ENCODE data around the gene CDC42BPA. TPM values are rescaled to one million over a fixed set of nuclear protein-coding genes. Genes with fewer than 3 reads are reported as not detected.
"Not testable (repeated sequence)": the region's sequence is repeated elsewhere in the genome, so short reads cannot be mapped to it uniquely, and the experiment has no call there.

CDC42BPA gene
- total and polyA plus RNA-seq, 12 donors, result 7.4 to 73.8 (median 37.2) TPM

DNA sequence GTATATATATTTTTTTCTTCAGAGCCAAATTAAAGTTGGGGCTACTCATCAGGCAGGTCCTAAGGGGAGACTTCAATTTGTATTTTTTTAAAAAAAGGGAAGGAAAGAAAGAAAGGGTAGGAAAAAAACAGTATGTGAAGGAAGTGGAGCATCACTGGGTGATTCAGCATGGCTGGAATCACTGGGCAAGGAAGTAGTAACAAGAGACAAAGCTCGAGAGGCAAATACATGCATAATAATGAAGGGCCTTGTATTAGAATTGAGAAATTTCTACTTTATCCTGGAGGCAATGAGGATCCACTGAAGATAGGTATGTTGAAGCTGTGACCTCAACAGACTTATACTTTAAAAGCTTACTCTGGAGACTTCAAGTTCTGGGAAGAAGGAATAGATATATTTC lies 193.8 kb downstream of the CDC42BPA start:
- Histone ChIP-seq H3K9me3 (replicated peaks in 1 of 3) (no peaks in the 10 kb centered on the region), H3K27me3 (no peaks in the 10 kb centered on the region), H3K4me3 (no peak overlapping the region), H3K4me1 (replicated peaks in 1 of 2) (no peaks in the 10 kb centered on the region), H3K27ac (no peak overlapping the region), H3K36me3 (replicated peaks in 1 of 2) (no peaks in the 10 kb centered on the region)
- TF ChIP-seq POLR2A (IDR thresholded peaks at IDR 0.05), result no peak
- TF ChIP-seq, protein P1, sequence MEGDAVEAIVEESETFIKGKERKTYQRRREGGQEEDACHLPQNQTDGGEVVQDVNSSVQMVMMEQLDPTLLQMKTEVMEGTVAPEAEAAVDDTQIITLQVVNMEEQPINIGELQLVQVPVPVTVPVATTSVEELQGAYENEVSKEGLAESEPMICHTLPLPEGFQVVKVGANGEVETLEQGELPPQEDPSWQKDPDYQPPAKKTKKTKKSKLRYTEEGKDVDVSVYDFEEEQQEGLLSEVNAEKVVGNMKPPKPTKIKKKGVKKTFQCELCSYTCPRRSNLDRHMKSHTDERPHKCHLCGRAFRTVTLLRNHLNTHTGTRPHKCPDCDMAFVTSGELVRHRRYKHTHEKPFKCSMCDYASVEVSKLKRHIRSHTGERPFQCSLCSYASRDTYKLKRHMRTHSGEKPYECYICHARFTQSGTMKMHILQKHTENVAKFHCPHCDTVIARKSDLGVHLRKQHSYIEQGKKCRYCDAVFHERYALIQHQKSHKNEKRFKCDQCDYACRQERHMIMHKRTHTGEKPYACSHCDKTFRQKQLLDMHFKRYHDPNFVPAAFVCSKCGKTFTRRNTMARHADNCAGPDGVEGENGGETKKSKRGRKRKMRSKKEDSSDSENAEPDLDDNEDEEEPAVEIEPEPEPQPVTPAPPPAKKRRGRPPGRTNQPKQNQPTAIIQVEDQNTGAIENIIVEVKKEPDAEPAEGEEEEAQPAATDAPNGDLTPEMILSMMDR (IDR thresholded peaks at IDR 0.05), result no peak
- intact Hi-C loops (cut with DNase I), result no loop called here
- WGBS, 4 donors, result 80 to 96% (median 85%) methylated on average over 1 of the region's 1 CpG
- DNase-seq, result no peak

DNA sequence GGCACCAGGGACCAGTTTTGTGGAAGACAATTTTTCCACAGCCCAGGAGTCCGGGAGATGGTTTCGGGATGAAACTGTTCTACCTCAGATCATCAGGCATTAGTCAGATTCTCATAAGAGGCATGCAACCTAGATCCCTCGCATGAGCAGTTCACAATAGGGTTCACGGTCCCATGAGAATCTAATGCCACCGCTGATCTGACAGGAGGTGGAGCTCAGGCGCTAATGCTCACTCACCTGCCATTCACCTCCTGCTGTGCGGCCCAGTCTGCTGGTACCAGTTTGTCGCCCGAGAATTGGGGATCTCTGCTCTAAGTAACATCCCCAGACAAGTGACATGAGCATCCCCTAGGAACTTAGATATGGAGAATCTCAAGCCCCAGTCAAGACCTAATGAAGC lies 197.5 kb downstream of the CDC42BPA start:
- H3K36me3 ChIP-seq (replicated peaks in 1 of 2), result no peaks in the 10 kb centered on the region
- DNase-seq, result no peak
- no peak overlapping the region for H3K27ac ChIP-seq
- no peaks in the 10 kb centered on the region for H3K27me3 ChIP-seq
- H3K9me3 ChIP-seq (replicated peaks in 1 of 3), result no peaks in the 10 kb centered on the region
- 89 to 97% (median 95%) methylated on average over 2 to 9 of the region's 9 CpGs for WGBS, 4 donors
- intact Hi-C loops (cut with DNase I), result no loop called here
- no peak overlapping the region for H3K4me3 ChIP-seq
- TF ChIP-seq POLR2A (IDR thresholded peaks at IDR 0.05), result no peak
- TF ChIP-seq, protein P1 (IDR thresholded peaks at IDR 0.05), result no peak
- H3K4me1 ChIP-seq (replicated peaks in 1 of 2), result no peaks in the 10 kb centered on the region

DNA sequence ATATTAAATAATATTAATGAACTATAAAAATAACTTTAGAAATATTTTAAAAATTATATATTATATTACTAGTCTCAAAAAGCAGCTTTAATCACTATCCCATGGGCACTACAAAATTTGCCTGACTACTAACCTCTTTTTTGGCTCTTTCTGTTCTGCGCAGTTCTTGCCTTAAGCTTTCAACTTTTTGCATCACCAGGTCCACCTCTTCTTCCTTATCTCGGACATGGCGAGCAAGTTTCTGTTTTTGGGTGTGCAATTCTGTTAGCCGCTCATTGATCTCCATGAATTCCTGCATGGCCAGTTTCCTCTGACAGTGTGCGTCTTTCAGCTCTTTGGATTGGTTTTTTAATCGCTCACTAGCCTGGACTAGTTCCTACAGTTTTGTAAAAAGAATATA lies 205.8 kb downstream of the CDC42BPA start:
- H3K9me3 ChIP-seq (replicated peaks in 1 of 3), result no peaks in the 10 kb centered on the region
- H3K27ac ChIP-seq, result no peak overlapping the region
- no peak overlapping the region for H3K4me3 ChIP-seq
- intact Hi-C loops (cut with DNase I), result loop anchor here in 1 of 2 donors (10.0 kb wide), 1 partner anchor 132 kb away; no protein-coding TSS in a partner anchor
- WGBS, 4 donors, result 97 to 99% (median 98%) methylated on average over 6 of the region's 6 CpGs
- no peaks in the 10 kb centered on the region for H3K27me3 ChIP-seq
- no peak for TF ChIP-seq POLR2A (IDR thresholded peaks at IDR 0.05)
- TF ChIP-seq, protein P1 (IDR thresholded peaks at IDR 0.05), result no peak
- DNase-seq, result no peak
- no peaks in the 10 kb centered on the region for H3K36me3 ChIP-seq (replicated peaks in 1 of 2)
- H3K4me1 ChIP-seq (replicated peaks in 1 of 2), result no peaks in the 10 kb centered on the region

GRCh38 chr1:227111782-227112181 lies 206.5 kb downstream of the CDC42BPA start:
- DNase-seq, result no peak
- Histone ChIP-seq H3K36me3 (replicated peaks in 1 of 2) (no peaks in the 10 kb centered on the region), H3K4me3 (no peak overlapping the region), H3K27ac (no peak overlapping the region), H3K9me3 (replicated peaks in 1 of 3) (no peaks in the 10 kb centered on the region), H3K4me1 (replicated peaks in 1 of 2) (no peaks in the 10 kb centered on the region), H3K27me3 (no peaks in the 10 kb centered on the region)
- intact Hi-C loops (cut with DNase I), result loop anchor here in 1 of 2 donors (10.0 kb wide), 1 partner anchor 133 kb away; no protein-coding TSS in a partner anchor
- TF ChIP-seq, protein P1 (IDR thresholded peaks at IDR 0.05), result no peak
- TF ChIP-seq POLR2A (IDR thresholded peaks at IDR 0.05), result no peak
- 93 to 100% (median 96%) methylated on average over 2 of the region's 2 CpGs for WGBS, 4 donors

DNA sequence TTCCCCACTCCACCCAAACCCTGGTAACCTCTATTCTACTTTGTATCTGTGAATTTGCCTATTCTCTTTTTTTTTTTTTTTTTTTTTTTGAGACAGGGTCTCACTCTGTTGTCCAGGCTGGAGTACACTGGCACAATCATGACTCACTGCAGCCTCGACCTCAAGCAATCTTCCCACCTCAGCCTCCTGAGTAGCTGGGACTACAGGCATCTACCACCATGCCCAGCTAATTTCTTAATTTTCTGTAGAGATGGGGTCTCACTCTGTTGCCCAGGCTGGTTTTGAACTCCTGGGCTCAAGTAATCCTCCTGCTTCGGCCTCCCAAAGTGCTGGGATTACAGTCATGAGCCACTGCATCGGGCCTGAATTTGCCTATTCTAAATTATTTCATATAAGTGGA lies 213.0 kb downstream of the CDC42BPA start:
- 90 to 100% (median 95%) methylated on average over 2 to 3 of the region's 3 CpGs for WGBS, 4 donors
- intact Hi-C loops (cut with DNase I), result not testable (repeated sequence)

More for the DNA sequence above, 213.0 kb downstream of the CDC42BPA start:
- H3K4me1 ChIP-seq (replicated peaks in 1 of 2); H3K36me3 ChIP-seq (replicated peaks in 1 of 2); H3K9me3 ChIP-seq (replicated peaks in 1 of 3); H3K4me3 ChIP-seq; DNase-seq; H3K27me3 ChIP-seq; H3K27ac ChIP-seq: not testable (repeated sequence)
